Measurements from ENCODE around the gene CUL9. TPM values are rescaled to one million over a fixed set of nuclear protein-coding genes. Genes with fewer than 3 reads are reported as not detected.

The CUL9 gene
- total RNA-seq, 4 donors from 2014 or later: 26.2 to 50.9 (median 32.5) TPM

DNA sequence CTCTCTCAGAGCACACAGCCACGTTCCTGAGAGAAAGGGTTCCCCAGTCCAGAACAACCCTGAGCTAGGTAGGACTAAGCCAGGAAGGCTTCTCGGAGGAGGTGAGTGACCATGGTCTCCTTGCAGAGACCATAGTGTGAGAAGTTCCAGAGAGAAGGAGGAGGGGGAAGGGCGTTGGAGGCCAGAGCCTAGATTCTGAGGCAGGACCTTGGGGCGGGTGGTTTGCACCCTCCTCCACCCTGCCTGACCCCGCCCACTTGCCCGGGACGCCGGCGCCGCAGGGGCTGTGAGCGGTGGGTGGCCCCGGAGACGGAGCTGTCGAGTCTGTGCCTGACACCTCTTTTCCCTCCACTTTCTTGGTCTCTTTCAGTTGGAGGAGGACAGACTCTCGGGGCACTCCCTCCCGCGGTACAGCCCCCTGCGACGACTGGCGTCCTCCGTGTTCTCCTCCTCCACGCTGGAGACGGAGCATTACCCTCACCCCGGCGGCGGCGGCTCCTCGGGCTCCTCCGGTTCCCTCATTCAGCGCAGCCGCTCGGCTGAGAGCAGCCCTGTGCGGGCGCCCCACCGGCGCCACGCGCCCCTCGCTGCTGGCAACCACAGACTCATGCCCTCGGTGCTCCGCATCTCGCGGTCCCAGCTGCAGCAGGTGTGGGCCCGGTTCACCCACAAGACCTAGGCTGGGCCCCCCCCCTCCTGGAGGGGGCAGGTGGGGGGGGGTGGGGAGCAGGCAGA is 87.4 kb downstream of the CUL9 start:
- H3K4me1 ChIP-seq: peaks cover 0 to 25% (median 14%) of the 10 kb centered on the region in 3 donors
- TF ChIP-seq, protein P1, sequence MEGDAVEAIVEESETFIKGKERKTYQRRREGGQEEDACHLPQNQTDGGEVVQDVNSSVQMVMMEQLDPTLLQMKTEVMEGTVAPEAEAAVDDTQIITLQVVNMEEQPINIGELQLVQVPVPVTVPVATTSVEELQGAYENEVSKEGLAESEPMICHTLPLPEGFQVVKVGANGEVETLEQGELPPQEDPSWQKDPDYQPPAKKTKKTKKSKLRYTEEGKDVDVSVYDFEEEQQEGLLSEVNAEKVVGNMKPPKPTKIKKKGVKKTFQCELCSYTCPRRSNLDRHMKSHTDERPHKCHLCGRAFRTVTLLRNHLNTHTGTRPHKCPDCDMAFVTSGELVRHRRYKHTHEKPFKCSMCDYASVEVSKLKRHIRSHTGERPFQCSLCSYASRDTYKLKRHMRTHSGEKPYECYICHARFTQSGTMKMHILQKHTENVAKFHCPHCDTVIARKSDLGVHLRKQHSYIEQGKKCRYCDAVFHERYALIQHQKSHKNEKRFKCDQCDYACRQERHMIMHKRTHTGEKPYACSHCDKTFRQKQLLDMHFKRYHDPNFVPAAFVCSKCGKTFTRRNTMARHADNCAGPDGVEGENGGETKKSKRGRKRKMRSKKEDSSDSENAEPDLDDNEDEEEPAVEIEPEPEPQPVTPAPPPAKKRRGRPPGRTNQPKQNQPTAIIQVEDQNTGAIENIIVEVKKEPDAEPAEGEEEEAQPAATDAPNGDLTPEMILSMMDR (IDR thresholded peaks at IDR 0.05): no peak
- TF ChIP-seq POLR2A (IDR thresholded peaks at IDR 0.05): no peak
- peak overlapping the region; percentile 1 to 61 (median 30) for H3K4me3 ChIP-seq
- WGBS, 2 donors: 4 to 49% methylated on average over 2 to 34 of the region's 44 CpGs
- no peak for DNase-seq
- peak overlapping the region in 3 of 4 donors; percentile 48 to 81 (median 63) for H3K27ac ChIP-seq
- no peaks in the 10 kb centered on the region for H3K36me3 ChIP-seq
- no peaks in the 10 kb centered on the region for H3K9me3 ChIP-seq
- peaks cover 0 to 50% (median 0%) of the 10 kb centered on the region in 4 donors for H3K27me3 ChIP-seq
- intact Hi-C loops (cut with DNase I): loop anchor here (10.0 kb wide), 1 partner anchor 235 kb away; no protein-coding TSS in a partner anchor

DNA sequence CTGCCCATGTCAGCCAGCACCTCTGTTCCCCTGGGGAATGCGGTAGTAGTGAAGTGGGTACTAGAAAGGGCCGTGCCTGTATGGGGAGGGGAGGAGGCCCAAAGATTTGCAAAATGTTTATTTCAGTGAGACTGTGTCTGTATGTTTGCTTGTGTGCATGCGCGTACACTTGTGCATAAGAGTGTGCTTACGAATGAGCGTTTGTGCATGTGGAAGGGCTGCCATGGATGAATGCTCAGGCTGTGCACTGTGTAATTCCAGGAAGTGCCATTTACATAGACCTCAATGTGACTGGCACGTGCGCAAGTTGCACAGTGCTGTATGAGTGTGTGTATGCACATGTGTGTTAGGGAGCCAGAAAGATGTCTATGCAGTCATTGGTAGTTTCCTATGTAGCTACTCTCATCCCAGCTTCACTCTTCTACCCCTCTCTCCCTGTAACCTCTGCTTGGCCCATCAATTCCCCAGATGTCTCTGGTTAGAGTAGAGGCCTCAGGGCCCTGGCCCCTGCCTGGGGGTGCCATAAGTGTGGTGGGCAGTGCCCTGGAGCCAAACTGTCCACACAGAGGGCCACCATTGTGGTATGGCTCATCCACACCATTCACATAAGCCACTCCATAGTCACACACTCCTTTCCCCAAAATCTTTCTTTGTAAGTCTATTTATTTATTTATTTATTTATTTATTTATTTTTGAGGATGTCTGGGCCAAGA is 89.3 kb downstream of the CUL9 start:
- TF ChIP-seq POLR2A (IDR thresholded peaks at IDR 0.05): no peak
- TF ChIP-seq, protein P1 (IDR thresholded peaks at IDR 0.05): no peak
- Histone ChIP-seq H3K4me1 (peaks cover 13 to 44% (median 20%) of the 10 kb centered on the region in 3 donors), H3K36me3 (no peaks in the 10 kb centered on the region), H3K4me3 (no peak overlapping the region), H3K27ac (no peak overlapping the region), H3K27me3 (peaks cover 0 to 68% (median 4%) of the 10 kb centered on the region in 4 donors), H3K9me3 (no peaks in the 10 kb centered on the region)
- DNase-seq: no peak
- intact Hi-C loops (cut with DNase I): no loop called here
- WGBS, 2 donors: 73 to 90% methylated on average over 6 to 8 of the region's 8 CpGs

DNA sequence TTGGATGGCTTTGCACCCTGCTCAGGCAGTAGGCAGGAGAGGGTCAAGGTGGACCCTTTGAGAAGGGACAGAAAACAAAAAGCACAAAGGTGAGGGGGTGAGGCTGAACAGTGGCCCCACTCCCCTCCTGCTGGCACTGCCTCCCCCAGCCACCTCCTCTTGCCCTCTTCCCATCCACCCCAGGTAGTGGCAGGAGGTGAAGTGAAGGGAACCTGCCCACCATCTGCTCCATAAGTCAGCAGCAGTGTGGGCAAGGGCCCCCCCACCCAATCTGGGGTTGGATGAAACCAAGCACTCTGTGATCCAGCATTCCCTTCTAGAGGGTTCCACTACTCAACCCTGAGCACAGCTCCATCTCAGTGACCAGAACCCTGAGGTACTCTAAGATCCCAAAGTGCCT is 89.9 kb downstream of the CUL9 start:
- no peak overlapping the region for H3K27ac ChIP-seq
- DNase-seq: no peak
- H3K4me1 ChIP-seq: peaks cover 13 to 47% (median 20%) of the 10 kb centered on the region in 3 donors
- intact Hi-C loops (cut with DNase I): no loop called here
- H3K27me3 ChIP-seq: peaks cover 0 to 75% (median 4%) of the 10 kb centered on the region in 4 donors
- no peak for TF ChIP-seq POLR2A (IDR thresholded peaks at IDR 0.05)
- TF ChIP-seq, protein P1 (IDR thresholded peaks at IDR 0.05): no peak
- no peak overlapping the region for H3K4me3 ChIP-seq
- H3K36me3 ChIP-seq: no peaks in the 10 kb centered on the region
- no peaks in the 10 kb centered on the region for H3K9me3 ChIP-seq

DNA sequence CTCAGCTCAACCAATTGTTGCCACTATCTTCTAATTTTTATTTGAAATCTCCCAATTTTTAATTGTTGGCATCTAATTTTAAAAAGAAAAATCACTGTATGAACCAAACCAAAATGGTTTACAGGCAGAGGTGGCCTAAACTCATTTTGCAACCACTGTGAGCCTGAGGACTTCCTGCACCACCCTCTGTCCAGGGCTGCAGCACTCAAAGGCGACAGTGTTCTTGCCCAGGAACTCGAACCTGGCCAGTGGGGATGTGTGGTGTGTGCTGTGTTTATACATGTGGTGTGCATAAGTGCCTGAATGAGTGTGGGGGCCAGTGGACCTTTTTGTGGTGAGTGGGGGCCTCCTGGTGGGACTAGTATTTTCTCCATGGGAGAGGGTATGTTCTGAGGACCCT is 91.7 kb downstream of the CUL9 start:
- no peak overlapping the region for H3K27ac ChIP-seq
- TF ChIP-seq, protein P1 (IDR thresholded peaks at IDR 0.05): no peak
- no peak for TF ChIP-seq POLR2A (IDR thresholded peaks at IDR 0.05)
- H3K9me3 ChIP-seq: no peaks in the 10 kb centered on the region
- H3K36me3 ChIP-seq: no peaks in the 10 kb centered on the region
- peaks cover 0 to 76% (median 4%) of the 10 kb centered on the region in 4 donors for H3K27me3 ChIP-seq
- DNase-seq: no peak
- no peak overlapping the region for H3K4me3 ChIP-seq
- intact Hi-C loops (cut with DNase I): no loop called here
- H3K4me1 ChIP-seq: peaks cover 13 to 45% (median 18%) of the 10 kb centered on the region in 3 donors
- 56 to 58% methylated on average over 2 of the region's 2 CpGs for WGBS, 2 donors

Other genes starting within 250 kb of the CUL9 start
- gene GNMT, start 221.4 kb upstream of the CUL9 start, total RNA-seq: under 1 TPM in 1 of 4 donors, not detected in 3; 0.76 TPM
- 10 to 100 TPM; 11.3 to 21.2 (median 17.1) TPM for gene PEX6, start 203.0 kb upstream of the CUL9 start, total RNA-seq
- 10 to 100 TPM; 15.6 to 35.9 (median 27.4) TPM for gene PPP2R5D, start 197.6 kb upstream of the CUL9 start, total RNA-seq
- 10 to 100 TPM; 28.9 to 56.6 (median 49.1) TPM for gene MEA1, start 168.2 kb upstream of the CUL9 start, total RNA-seq
- gene KLHDC3, start 167.9 kb upstream of the CUL9 start, total RNA-seq: 10 to 100 TPM; 35.7 to 62.9 (median 48.5) TPM
- gene RRP36, start 160.6 kb upstream of the CUL9 start, total RNA-seq: 10 to 100 TPM; 52.5 to 66.4 (median 65.4) TPM
- 10 to 100 TPM in 1 of 4 donors, 1 to 10 TPM in 3; 6.5 to 10.8 (median 8.0) TPM for gene CUL7, start 128.3 kb upstream of the CUL9 start, total RNA-seq
- gene MRPL2, start 122.8 kb upstream of the CUL9 start, total RNA-seq: 10 to 100 TPM; 23.3 to 29.1 (median 24.5) TPM
- gene KLC4, start 122.6 kb upstream of the CUL9 start, total RNA-seq: 10 to 100 TPM in 2 of 4 donors, 1 to 10 TPM in 2; 4.5 to 15.8 (median 9.4) TPM
- 10 to 100 TPM; 30.6 to 44.1 (median 36.7) TPM for gene PTK7, start 105.9 kb upstream of the CUL9 start, total RNA-seq
- 10 to 100 TPM; 22.0 to 38.9 (median 35.3) TPM for gene SRF, start 10.9 kb upstream of the CUL9 start, total RNA-seq
- 100 to 1,000 TPM in 1 of 4 donors, 10 to 100 TPM in 3; 57.7 to 101 (median 81.5) TPM for gene DNPH1, start 47.3 kb downstream of the CUL9 start, total RNA-seq
- under 1 TPM in 1 of 4 donors, not detected in 3; 0.13 TPM for gene TTBK1, start 61.3 kb downstream of the CUL9 start, total RNA-seq
- not detected for gene SLC22A7, start 116.1 kb downstream of the CUL9 start, total RNA-seq
- gene CRIP3, start 126.6 kb downstream of the CUL9 start, total RNA-seq: under 1 TPM in 3 of 4 donors, not detected in 1; 0.38 to 0.72 (median 0.41) TPM
- gene ZNF318, start 187.5 kb downstream of the CUL9 start, total RNA-seq: 10 to 100 TPM in 1 of 4 donors, 1 to 10 TPM in 3; 5.6 to 13.5 (median 8.1) TPM
- gene ABCC10, start 245.3 kb downstream of the CUL9 start, total RNA-seq: 10 to 100 TPM; 10.8 to 23.9 (median 19.3) TPM

All from esophagus squamous epithelium (tissue), 5 donors.